Measurements from ENCODE around the gene MAP4K2. TPM values are rescaled to one million over a fixed set of nuclear protein-coding genes. Genes with fewer than 3 reads are reported as not detected.

The MAP4K2 gene
- total RNA-seq, 1 experiment from 2014 or later, result 24.7 TPM

GRCh38 chr11:64742889-64743590 lies 60.0 kb downstream of the MAP4K2 start:
- Mint-ChIP-seq H3K9me3 (no peaks in the 10 kb centered on the region), H3K36me3 (ENCODE audit: insufficient read depth in 1 of 3, low read depth in 3 of 3) (peaks cover 0 to 7% (median 0%) of the 10 kb centered on the region in 3 experiments; a peak in 2 of 7 replicates), H3K27me3 (ENCODE audit: low read depth) (peaks cover 55% of the 10 kb centered on the region), H3K4me3 (peak overlapping the region in 1 of 2 experiments; percentile 42; a peak in 1 of 5 replicates), H3K27ac (no peak overlapping the region), H3K4me1 (peaks cover 41 to 43% of the 10 kb centered on the region in 2 experiments)
- no peak overlapping the region for H3K56ac ChIP-seq (ENCODE audit: insufficient read length, low read depth, low read length)
- H2AK5ac ChIP-seq (ENCODE audit: insufficient read length, low read length), result no peak overlapping the region
- peak overlapping the region; percentile 40 for H3K18ac ChIP-seq (ENCODE audit: insufficient read length, low read depth, low read length)
- H3K27ac ChIP-seq (ENCODE audit: insufficient read length, low read depth, low read length), result no peak overlapping the region
- H3K23ac ChIP-seq (ENCODE audit: insufficient read length, low read depth, low read length), result no peak overlapping the region
- no peaks in the 10 kb centered on the region for H3K79me1 ChIP-seq (ENCODE audit: insufficient read depth, low read depth, low read length, poor library complexity, severe bottlenecking)
- H2BK15ac ChIP-seq (ENCODE audit: low read depth, low read length), result no peak overlapping the region
- H4K5ac ChIP-seq (ENCODE audit: insufficient read length, low read depth, low read length), result no peak overlapping the region
- peak; percentile 76 for DNase-seq
- no peak overlapping the region for H2BK12ac ChIP-seq (ENCODE audit: insufficient read length, low read depth, low read length)
- no peaks in the 10 kb centered on the region for H4K20me1 ChIP-seq (ENCODE audit: control insufficient read depth, insufficient read depth, insufficient read length)
- H2AFZ ChIP-seq (ENCODE audit: low read length), result no peak overlapping the region
- H3T11ph ChIP-seq (ENCODE audit: low read length), result no peak overlapping the region
- no CpG with 5 or more reads among the region's 58 CpGs for WGBS (ENCODE audit: extremely low coverage, insufficient read length, low lambda C conversion rate)
- peaks cover 1% of the 10 kb centered on the region; the same call in 1 of the 2 replicates for H3K27me3 ChIP-seq (ENCODE audit: insufficient read depth, low read length)
- no peaks in the 10 kb centered on the region; the same call in 1 of the 2 replicates for H3K4me1 ChIP-seq (ENCODE audit: insufficient read depth, low read length)
- H3K9ac ChIP-seq (ENCODE audit: extremely low read depth, insufficient read length, low read length), result no peak overlapping the region
- no peak overlapping the region for H2BK20ac ChIP-seq (ENCODE audit: low read depth, low read length, poor library complexity, severe bottlenecking)
- TF ChIP-seq, protein P1, sequence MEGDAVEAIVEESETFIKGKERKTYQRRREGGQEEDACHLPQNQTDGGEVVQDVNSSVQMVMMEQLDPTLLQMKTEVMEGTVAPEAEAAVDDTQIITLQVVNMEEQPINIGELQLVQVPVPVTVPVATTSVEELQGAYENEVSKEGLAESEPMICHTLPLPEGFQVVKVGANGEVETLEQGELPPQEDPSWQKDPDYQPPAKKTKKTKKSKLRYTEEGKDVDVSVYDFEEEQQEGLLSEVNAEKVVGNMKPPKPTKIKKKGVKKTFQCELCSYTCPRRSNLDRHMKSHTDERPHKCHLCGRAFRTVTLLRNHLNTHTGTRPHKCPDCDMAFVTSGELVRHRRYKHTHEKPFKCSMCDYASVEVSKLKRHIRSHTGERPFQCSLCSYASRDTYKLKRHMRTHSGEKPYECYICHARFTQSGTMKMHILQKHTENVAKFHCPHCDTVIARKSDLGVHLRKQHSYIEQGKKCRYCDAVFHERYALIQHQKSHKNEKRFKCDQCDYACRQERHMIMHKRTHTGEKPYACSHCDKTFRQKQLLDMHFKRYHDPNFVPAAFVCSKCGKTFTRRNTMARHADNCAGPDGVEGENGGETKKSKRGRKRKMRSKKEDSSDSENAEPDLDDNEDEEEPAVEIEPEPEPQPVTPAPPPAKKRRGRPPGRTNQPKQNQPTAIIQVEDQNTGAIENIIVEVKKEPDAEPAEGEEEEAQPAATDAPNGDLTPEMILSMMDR (conservative IDR thresholded peaks at IDR 0.05), result peak; percentile 92
- H3K4me2 ChIP-seq (ENCODE audit: insufficient read depth, insufficient read length, low read length), result peak overlapping the region; percentile 68
- H4K8ac ChIP-seq (replicated peaks; ENCODE audit: insufficient read length, low read depth, low read length), result no peak overlapping the region
- no peaks in the 10 kb centered on the region for H3K9me3 ChIP-seq (ENCODE audit: control insufficient read depth, low read depth, low read length)
- no peaks in the 10 kb centered on the region for H3K79me2 ChIP-seq (ENCODE audit: insufficient read depth, low read length)
- no peak overlapping the region for H3K4ac ChIP-seq (ENCODE audit: low read depth, low read length)
- H4K91ac ChIP-seq (ENCODE audit: insufficient read length, low read depth, low read length), result no peak overlapping the region
- H2BK5ac ChIP-seq (ENCODE audit: insufficient read length, low read length), result no peak overlapping the region
- H2BK120ac ChIP-seq (ENCODE audit: low read depth, low read length, poor library complexity, severe bottlenecking), result no peak overlapping the region
- H3K23me2 ChIP-seq (ENCODE audit: insufficient read length, low read depth, low read length, poor library complexity, severe bottlenecking), result peaks cover 43% of the 10 kb centered on the region
- H3K14ac ChIP-seq (ENCODE audit: insufficient read depth, low read length), result no peak overlapping the region; the same call in 1 of the 2 replicates

All from H9 (cell line).